GM12878 (cell line): ENCODE results near the gene SLIRP. TPM values are rescaled to one million over a fixed set of nuclear protein-coding genes. Genes with fewer than 3 reads are reported as not detected.
A peak's percentile ranks its signal among the peaks of the same experiment; 100 is the strongest.

Source experiments
- ATAC-seq: fragments of 200-7000 bp; cut with Tn5 transposase; 3 replicates; pipeline ENCODE4 v1.9.1; 2020; ENCODE audit warnings: mild to moderate bottlenecking, moderate library complexity
- BruUV-seq: library from RNA; stranded (reverse); fragments of 400-500 nt; replicated peaks from 2 replicates; lab custom pipeline; 2021; lab: Mats Ljungman, UMichigan
- CTCF ChIA-PET: fragments of 300-600 bp; sonication (Branson Sonifier 250); formaldehyde crosslinking; extraction: SDS; loops from one replicate; lab custom pipeline; 2021; ENCODE audit warnings: inconsistent platforms; lab: Yijun Ruan, JAX
- POLR2A ChIA-PET: fragments of 350-600 bp; formaldehyde crosslinking; extraction: SDS; loops from one replicate; lab custom pipeline; 2021; ENCODE audit warnings: inconsistent platforms; lab: Charles Lee
- RAD21 ChIA-PET: fragments of 300-600 bp; sonication (Branson Sonifier 250); formaldehyde crosslinking; loops from one replicate; lab custom pipeline; 2023; ENCODE audit warnings: antibody characterized with exemption; ENCODE audit not compliant: unreplicated experiment; lab: Charles Lee
- SMC1A ChIA-PET: fragments of 300-600 bp; sonication (Branson Sonifier 250); formaldehyde crosslinking; loops from one replicate; lab custom pipeline; 2023; ENCODE audit not compliant: unreplicated experiment, uncharacterized antibody; lab: Charles Lee
- DNase-seq: peaks from one replicate; pipeline ENCODE4 v3.0.0-alpha.2; 2011; ENCODE audit warnings: low read depth, low spot score
- FAIRE-seq: peaks from 3 replicates; lab custom pipeline; 2011; peaks lifted over from hg19 to GRCh38; lab: Jason Lieb, UNC
- H2AFZ ChIP-seq: 2 replicates; pipeline ENCODE4 v1.6.0; 2011; ENCODE audit warnings: low read depth, low read length, control low read depth; ENCODE audit not compliant: control insufficient read depth
- H3K27ac ChIP-seq: 2 replicates; pipeline ENCODE4 v1.5.1; 2011; ENCODE audit warnings: control low read depth; ENCODE audit not compliant: control insufficient read depth, insufficient read depth
- H3K27me3 ChIP-seq, 2 experiments: replicated peaks in 1 of 2; 2 replicates each; pipeline versions ENCODE4 v1.6.0 to v1.6.1; 2011; ENCODE audit warnings: low read length in 1 of 2; ENCODE audit not compliant: control insufficient read depth in 2 of 2, insufficient read depth in 2 of 2
- H3K36me3 ChIP-seq, 2 experiments: 2 replicates each; pipeline ENCODE4 v1.5.1; 2011; ENCODE audit warnings: low read length in 1 of 2; ENCODE audit not compliant: control insufficient read depth in 2 of 2, insufficient read depth in 2 of 2
- H3K4me1 ChIP-seq: 2 replicates; pipeline ENCODE4 v1.6.1; 2011; ENCODE audit warnings: mild to moderate bottlenecking, low read length, moderate library complexity, mixed read lengths; ENCODE audit not compliant: control insufficient read depth, insufficient read depth
- H3K4me2 ChIP-seq: 2 replicates; pipeline ENCODE4 v1.6.0; 2011; ENCODE audit warnings: control low read depth; ENCODE audit not compliant: control insufficient read depth, insufficient read depth
- H3K4me3 ChIP-seq: fragments of 200-600 bp; sonication (generic); 2 replicates; pipeline ENCODE4 v1.5.1; 2016
- H3K79me2 ChIP-seq: 2 replicates; pipeline ENCODE4 v1.6.0; 2011; ENCODE audit warnings: low read length; ENCODE audit not compliant: control insufficient read depth, insufficient read depth
- H3K9ac ChIP-seq: 2 replicates; pipeline ENCODE4 v1.8.0; 2011; ENCODE audit warnings: low read length, control low read depth, mixed read lengths; ENCODE audit not compliant: control insufficient read depth, insufficient read depth
- H3K9me3 ChIP-seq: replicated peaks from 3 replicates; pipeline ENCODE4 v1.5.1; 2011; ENCODE audit warnings: mild to moderate bottlenecking, low read length; ENCODE audit not compliant: control insufficient read depth, insufficient read depth
- H4K20me1 ChIP-seq: 2 replicates; pipeline ENCODE4 v1.6.0; 2011; ENCODE audit not compliant: control insufficient read depth, insufficient read depth
- NBN ChIP-seq: fragments of 450-650 bp; IDR thresholded peaks from 2 replicates; pipeline ENCODE4 v1.6.1; 2016
- RAD21 ChIP-seq: IDR thresholded peaks from 2 replicates; pipeline ENCODE4 v1.6.1; 2011; ENCODE audit warnings: mild to moderate bottlenecking, low read depth, low read length, moderate library complexity; ENCODE audit not compliant: insufficient read depth
- SMC3 ChIP-seq: IDR thresholded peaks from 2 replicates; pipeline ENCODE4 v1.6.1; 2011; ENCODE audit warnings: low read length, improper control_type of control experiment, borderline replicate concordance
- ZBED1 ChIP-seq: IDR thresholded peaks from 2 replicates; pipeline ENCODE4 v1.6.1; 2016; ENCODE audit warnings: borderline replicate concordance
- ZNF384 ChIP-seq: IDR thresholded peaks from 2 replicates; pipeline ENCODE4 v1.6.1; 2012; ENCODE audit warnings: low read depth, mild to moderate bottlenecking, low read length, improper control_type of control experiment, borderline replicate concordance
- WGBS: methylation state at CpG from one replicate; pipeline ENCODE4 v1.1.6; 2016; ENCODE audit warnings: low lambda C conversion rate; ENCODE audit not compliant: insufficient replicate concordance, insufficient coverage; ENCODE audit errors: missing lambda C conversion rate; 5-methylcytosine and 5-hydroxymethylcytosine counted together
- in situ Hi-C: fragments of 300-500 bp; cut with MboI; formaldehyde crosslinking; loops from 9 replicates; pipeline ENCODE4 v1.14.3; 2018; ENCODE audit warnings: mixed read lengths
- intact Hi-C: fragments of 100-400 bp; cut with micrococcal nuclease; formaldehyde crosslinking; loops from one replicate; pipeline ENCODE4 v1.14.2; 2022; ENCODE audit not compliant: unreplicated experiment
- polyA plus RNA-seq, 11 experiments: library from polyadenylated mRNA; depleted of rRNA in 4 of 11; unstranded in 6 of 11; stranded (reverse) in 5 of 11; fragments of >200 nt; fragmentation: Nextera tagmentation in 4 of 11; fragmentation: Illumina TruSeq in 1 of 11; extraction: Ambion mirVana in 4 of 11; extraction: Trizol in 1 of 11; gene quantifications; 1 replicate in 1 of 11; 2 replicates in 10 of 11; pipeline versions ENCODE4 v1.2.1 to v1.2.3, GENCODE V29; 2011 to 2016; ENCODE audit warnings: inconsistent platforms in 2 of 11, missing spikeins in 2 of 11, low read depth in 1 of 11
- total RNA-seq, 4 experiments: library from RNA; depleted of rRNA in 3 of 4; stranded (reverse); fragments of >200 nt in 3 of 4; fragmentation: Illumina TruSeq in 1 of 4; extraction: Trizol in 1 of 4; gene quantifications; 2 replicates each; pipeline versions ENCODE4 v1.2.1 to v1.2.3, GENCODE V29; 2013 to 2021
- TF ChIP-seq, protein P1 (sequence below), 3 experiments: IDR thresholded peaks in 2 of 3; conservative IDR thresholded peaks in 1 of 3; 2 replicates each; pipeline ENCODE4 v1.5.1; 2011; ENCODE audit warnings: low read depth in 3 of 3, low read length in 3 of 3, mild to moderate bottlenecking in 3 of 3, control low read depth in 2 of 3, moderate library complexity in 2 of 3, inconsistent platforms in 1 of 3, mixed read lengths in 1 of 3; ENCODE audit not compliant: control insufficient read depth in 2 of 3, insufficient read depth in 1 of 3; ENCODE audit errors: extremely low read depth in 1 of 3
- TF ChIP-seq, protein P2 (sequence below): IDR thresholded peaks from 2 replicates; pipeline ENCODE4 v1.6.1; 2011; ENCODE audit warnings: borderline replicate concordance, low read depth, mild to moderate bottlenecking, moderate library complexity, low read length; ENCODE audit not compliant: insufficient read depth, poor library complexity, severe bottlenecking

Gene SLIRP
- total and polyA plus RNA-seq, 10 of the 15 experiments (the other 5 are each of a cell fraction or from before 2014, with no cell fraction given) = 196 to 1,510 (median 596) TPM

DNA sequence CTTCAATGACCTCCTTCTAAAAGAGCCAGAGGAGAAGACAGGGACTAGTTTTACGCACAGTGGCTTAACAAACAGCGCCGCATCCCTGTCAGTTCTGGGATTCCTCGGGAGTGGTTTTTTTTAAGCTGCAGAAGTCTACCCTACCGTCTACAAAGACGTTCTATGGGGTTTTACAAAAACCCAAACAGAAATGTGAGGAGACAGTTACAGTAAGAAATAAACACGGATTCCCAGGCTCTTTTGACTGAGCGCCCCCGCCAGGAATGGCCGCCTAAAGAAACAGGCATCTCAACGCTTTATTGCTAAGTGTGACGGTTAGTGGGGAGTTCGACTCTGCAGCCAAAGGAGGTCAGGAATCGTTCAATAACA, 564 bp upstream of the SLIRP start:
- peak; percentile 45 for TF ChIP-seq RAD21
- no peak for TF ChIP-seq NBN
- TF ChIP-seq, protein P1, sequence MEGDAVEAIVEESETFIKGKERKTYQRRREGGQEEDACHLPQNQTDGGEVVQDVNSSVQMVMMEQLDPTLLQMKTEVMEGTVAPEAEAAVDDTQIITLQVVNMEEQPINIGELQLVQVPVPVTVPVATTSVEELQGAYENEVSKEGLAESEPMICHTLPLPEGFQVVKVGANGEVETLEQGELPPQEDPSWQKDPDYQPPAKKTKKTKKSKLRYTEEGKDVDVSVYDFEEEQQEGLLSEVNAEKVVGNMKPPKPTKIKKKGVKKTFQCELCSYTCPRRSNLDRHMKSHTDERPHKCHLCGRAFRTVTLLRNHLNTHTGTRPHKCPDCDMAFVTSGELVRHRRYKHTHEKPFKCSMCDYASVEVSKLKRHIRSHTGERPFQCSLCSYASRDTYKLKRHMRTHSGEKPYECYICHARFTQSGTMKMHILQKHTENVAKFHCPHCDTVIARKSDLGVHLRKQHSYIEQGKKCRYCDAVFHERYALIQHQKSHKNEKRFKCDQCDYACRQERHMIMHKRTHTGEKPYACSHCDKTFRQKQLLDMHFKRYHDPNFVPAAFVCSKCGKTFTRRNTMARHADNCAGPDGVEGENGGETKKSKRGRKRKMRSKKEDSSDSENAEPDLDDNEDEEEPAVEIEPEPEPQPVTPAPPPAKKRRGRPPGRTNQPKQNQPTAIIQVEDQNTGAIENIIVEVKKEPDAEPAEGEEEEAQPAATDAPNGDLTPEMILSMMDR (IDR thresholded peaks at IDR 0.05 in 2 of 3, conservative IDR thresholded peaks at IDR 0.05 in 1 of 3; ENCODE audit: control insufficient read depth in 2 of 3, extremely low read depth in 1 of 3, insufficient read depth in 1 of 3, low read depth in 3 of 3, low read length in 3 of 3) = peak; percentile 37 to 45 (median 41); a peak in 4 of 6 replicates
- peak; percentile 23; the same call in 1 of the 2 replicates for TF ChIP-seq SMC3
- 0 out of 2 replicates have a peak, but pooled peaks have one; percentile 16 for TF ChIP-seq ZNF384
- TF ChIP-seq, protein P2, sequence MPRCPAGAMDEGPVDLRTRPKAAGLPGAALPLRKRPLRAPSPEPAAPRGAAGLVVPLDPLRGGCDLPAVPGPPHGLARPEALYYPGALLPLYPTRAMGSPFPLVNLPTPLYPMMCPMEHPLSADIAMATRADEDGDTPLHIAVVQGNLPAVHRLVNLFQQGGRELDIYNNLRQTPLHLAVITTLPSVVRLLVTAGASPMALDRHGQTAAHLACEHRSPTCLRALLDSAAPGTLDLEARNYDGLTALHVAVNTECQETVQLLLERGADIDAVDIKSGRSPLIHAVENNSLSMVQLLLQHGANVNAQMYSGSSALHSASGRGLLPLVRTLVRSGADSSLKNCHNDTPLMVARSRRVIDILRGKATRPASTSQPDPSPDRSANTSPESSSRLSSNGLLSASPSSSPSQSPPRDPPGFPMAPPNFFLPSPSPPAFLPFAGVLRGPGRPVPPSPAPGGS = no peak
- peak; percentile 8; the same call in 1 of the 2 replicates for TF ChIP-seq ZBED1
- Histone ChIP-seq H3K79me2 (peaks cover 55% of the 10 kb centered on the region), H2AFZ (peak overlapping the region; percentile 88), H4K20me1 (no peaks in the 10 kb centered on the region; the same call in 1 of the 2 replicates), H3K27me3 (no peaks in the 10 kb centered on the region), H3K27ac (peak overlapping the region; percentile 64), H3K36me3 (peaks cover 0 to 14% of the 10 kb centered on the region in 2 experiments; a peak in 3 of 4 replicates), H3K4me2 (peak overlapping the region; percentile 74), H3K9me3 (no peaks in the 10 kb centered on the region), H3K4me1 (peaks cover 7% of the 10 kb centered on the region), H3K9ac (peak overlapping the region; percentile 96), H3K4me3 (peak overlapping the region; percentile 92)
- DNase-seq (no peak), FAIRE-seq (no peak), ATAC-seq (peak; percentile 44)
- BruUV-seq = TSS peak; percentile 83
- in situ Hi-C loops (no loop called here), intact Hi-C loops (loop anchor here (10.0 kb wide), 1 partner anchor 93 kb away; the partner anchor contains the start of gene SPTLC2)
- ChIA-PET CTCF (interaction anchor here (1.8 to 3.4 kb wide), 3 partner anchors 154 to 391 kb away, joined by 6 to 31 read pairs (median 7); partner anchors contain the start of genes AHSA1 and VIPAS39), RAD21 (interaction anchor here (2.0 kb wide), 1 partner anchor 248 kb away, joined by 13 read pairs; no protein-coding TSS in a partner anchor), POLR2A (no interaction called here), SMC1A (interaction anchor here (1.8 to 4.0 kb wide), 2 partner anchors 45 to 248 kb away, joined by 4 to 16 read pairs; no protein-coding TSS in a partner anchor)
- 2% methylated on average over 14 of the region's 14 CpGs for WGBS
